DMS 273 treated with DMSO at 0.1 percent for 48 hours (cell line): Measurements from ENCODE around the gene FNBP1.
A peak's percentile ranks its signal among the peaks of the same experiment; 100 is the strongest.
"Not testable (repeated sequence)": the region's sequence is repeated elsewhere in the genome, so short reads cannot be mapped to it uniquely, and the experiment has no call there.

Experiments
- DNase-seq: peaks from one replicate; lab custom pipeline; 2025; lab: John Stamatoyannopoulos, UW

The FNBP1 gene

GRCh38 chr9:129953736-129954135 is 89.3 kb downstream of the FNBP1 start:
- DNase-seq, result no peak

GRCh38 chr9:129952337-129952736 is 90.7 kb downstream of the FNBP1 start:
- DNase-seq, result no peak

DNA sequence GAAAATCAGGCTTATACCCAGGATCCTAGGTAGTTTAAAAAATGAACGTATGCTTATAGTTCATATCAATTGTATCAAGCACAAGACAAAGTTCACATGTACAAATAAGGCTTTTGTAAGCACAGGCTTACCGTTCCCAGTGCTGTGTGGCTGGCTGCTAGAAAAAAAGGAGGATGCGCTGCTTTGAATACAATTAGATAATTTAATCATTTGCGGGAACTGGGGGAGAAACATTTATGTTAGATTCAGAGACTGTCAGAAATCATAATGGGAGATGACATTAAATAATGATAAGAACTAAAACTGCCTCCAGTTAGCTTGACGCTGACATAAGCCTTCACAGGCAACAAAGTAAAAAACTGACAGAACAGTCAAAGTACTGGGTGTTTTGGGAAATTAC is 93.2 kb downstream of the FNBP1 start:
- DNase-seq, result no peak

- DNase-seq, result not testable (repeated sequence)
Measured at GRCh38 chr9:129948626-129949025, 94.4 kb downstream of the FNBP1 start.

- no peak for DNase-seq
Measured at GRCh38 chr9:129946246-129946995, 96.6 kb downstream of the FNBP1 start.

GRCh38 chr9:129945314-129945713 is 97.7 kb downstream of the FNBP1 start:
- no peak for DNase-seq

DNA sequence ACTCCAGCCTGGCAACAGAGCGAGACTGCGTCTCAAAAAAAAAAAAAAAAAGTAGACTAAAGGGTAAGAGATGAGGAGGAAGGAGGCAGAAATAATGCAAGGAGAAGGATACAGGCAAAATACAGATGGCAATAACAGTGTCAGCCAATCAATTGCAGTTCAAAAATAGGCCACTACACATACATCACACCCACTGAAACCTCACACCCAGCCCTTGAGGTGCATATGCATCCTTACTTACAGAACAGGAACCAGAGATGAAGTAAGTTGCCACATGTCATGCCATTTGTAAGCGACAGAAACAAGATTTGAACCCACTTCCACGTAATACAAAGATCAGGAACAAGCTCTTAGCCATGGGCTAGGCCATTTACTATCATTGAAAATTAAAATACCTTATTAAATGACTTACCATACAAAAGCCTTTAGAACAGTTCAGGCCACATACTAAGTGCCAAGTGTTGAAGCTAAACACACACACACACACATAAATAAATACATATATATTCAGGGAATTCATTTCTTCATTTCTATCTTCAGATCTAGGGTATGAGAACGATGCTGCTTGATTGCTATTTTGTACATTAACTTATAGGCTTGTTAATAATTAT is 98.4 kb downstream of the FNBP1 start:
- no peak for DNase-seq

GRCh38 chr9:129939431-129939830 is 103.6 kb downstream of the FNBP1 start:
- peak; percentile 82 for DNase-seq

DNA sequence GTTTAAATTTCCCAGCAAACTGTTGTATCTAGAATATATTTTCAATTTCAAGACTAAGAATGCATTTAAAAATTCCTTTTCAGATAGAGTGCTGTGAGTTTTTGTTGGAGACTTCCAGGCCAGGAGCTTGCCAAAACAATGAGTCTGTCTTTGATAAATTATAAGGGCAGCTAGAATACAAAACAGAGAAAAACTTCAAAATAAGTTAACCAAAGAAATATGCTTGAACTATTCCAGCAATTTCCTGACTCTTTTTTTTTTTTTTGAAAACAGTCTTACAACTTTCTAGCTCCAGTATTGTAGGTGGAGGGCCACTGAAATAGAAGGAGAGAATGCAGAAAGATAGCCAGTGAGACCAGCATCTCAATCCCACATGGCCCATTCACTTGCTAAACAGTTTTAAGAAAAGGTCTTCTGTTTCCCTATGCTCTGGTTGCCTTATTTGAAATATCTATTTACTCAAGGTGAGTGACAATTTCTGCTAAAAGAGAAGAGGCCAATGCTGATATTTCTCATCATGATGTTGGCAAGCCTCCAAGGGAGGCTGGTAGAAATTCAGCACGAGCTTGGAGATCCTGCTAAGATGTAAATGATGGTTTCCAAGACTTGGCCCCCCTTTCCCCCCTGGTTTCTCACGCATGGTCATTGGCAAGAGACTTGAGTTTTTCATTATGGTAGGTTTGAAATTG is 104.6 kb downstream of the FNBP1 start:
- DNase-seq, result no peak

DNA sequence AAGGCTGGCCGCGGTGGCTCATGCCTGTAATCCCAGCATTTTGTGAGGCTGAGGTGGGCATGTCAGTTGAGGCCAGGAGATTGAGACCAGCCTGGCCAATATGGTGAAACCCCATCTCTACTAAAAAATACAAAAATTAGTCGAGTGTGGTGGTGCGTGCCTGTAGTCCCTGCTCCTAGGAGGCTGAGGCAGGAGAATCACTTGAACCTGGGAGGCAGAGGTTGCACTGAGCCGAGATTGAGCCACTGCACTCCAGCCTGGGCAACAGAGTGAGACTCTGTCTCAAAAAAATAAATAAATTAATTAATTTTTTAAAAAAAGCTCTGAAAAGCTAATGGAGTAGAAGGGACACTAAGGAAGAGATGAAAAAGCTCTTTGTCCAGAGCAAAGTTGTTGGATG is 105.1 kb downstream of the FNBP1 start:
- DNase-seq, result not testable (repeated sequence)

GRCh38 chr9:129936222-129936621 is 106.8 kb downstream of the FNBP1 start:
- DNase-seq, result peak; percentile 30

GRCh38 chr9:129934780-129935179 is 108.2 kb downstream of the FNBP1 start:
- DNase-seq, result no peak

GRCh38 chr9:129934041-129934591 is 108.9 kb downstream of the FNBP1 start:
- no peak for DNase-seq

GRCh38 chr9:129933185-129934040 is 109.6 kb downstream of the FNBP1 start:
- DNase-seq, result no peak

DNA sequence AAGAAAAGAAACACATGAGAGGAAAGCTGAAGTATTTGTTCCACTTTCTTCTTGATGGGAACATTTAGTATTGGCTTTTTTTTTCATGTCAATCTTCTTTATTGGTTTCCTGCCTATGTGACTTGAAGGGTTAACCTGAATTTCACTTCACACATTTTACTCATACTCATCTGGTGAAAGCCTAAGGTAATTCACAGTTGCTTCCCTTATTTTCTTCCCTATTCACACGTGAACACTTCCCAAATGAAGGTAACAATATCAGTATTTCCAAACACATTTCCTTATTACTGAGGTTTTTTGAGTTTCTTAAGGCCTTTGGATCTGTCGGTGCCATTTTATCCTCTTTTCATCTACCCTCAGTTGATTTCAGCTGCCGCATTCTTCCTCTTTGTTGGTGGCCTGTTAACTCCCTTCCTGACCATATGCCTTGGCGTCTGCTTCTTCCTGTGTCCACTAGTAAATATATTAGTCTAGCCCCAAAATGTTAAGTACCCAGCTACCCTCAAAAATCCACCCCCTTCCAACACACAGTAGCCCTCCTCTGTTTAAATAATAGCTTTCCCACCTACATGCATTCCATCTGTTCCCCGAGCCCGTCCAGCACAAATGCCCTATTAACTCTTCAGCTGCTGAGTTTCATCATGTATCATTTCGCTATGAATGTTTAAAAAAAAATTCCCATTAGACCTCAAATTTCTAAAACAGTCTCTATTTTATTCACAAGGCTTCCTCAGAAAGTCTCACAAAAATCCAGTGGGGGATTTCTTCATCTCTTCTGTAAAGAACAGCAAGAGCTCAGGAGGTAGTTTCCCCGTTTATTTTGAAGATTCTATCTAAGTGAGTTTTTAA is 110.5 kb downstream of the FNBP1 start:
- DNase-seq, result peak; percentile 71

DNA sequence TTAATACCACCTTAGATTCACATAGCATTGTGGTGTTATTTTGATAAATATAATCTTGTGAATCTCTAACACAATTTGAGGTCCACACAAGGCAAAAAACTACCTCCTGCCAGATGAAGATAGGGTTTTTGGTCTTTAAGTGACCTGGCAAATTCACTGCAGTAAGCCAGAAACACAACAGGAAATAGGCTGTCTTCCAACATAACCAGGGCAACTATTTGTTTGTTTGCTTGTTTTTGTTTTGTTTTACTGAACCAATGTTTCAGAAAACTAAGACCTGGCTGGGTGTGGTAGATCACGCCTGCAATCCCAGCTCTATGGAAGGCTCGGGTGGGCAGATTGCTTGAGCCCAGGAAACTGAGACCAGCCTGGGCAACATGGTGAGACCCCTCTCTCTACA is 112.2 kb downstream of the FNBP1 start:
- DNase-seq, result no peak

DNA sequence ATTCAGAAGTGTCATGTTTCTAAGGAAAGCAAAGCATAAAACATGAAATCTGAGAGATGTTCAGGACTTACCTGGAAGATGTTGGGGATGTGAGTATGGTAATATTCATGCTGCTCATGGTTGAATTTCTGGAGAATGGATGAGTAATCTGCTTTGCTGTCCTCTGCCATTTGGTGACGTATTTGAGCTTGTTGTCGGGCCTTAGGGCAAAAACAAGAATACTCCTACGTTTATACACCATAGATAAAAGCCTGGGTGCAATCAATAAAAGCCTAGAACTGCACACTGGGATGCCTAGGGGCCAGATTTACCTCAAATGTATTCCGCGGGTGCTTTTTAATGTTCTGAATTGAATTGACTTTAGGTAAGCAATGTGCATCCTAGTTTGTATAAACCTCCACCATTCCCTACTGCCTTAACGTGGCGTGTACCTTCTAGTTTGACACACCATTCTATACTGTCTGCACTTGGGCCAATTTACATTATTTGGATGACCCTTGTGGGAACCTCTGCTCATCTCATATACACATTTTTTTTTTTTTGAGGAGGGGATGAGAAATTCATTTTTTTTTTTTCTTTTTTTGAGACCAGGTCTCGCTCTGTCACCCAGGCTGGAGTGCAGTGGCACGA is 113.4 kb downstream of the FNBP1 start:
- DNase-seq, result no peak

GRCh38 chr9:129923589-129923988 is 119.4 kb downstream of the FNBP1 start:
- DNase-seq, result no peak

DNA sequence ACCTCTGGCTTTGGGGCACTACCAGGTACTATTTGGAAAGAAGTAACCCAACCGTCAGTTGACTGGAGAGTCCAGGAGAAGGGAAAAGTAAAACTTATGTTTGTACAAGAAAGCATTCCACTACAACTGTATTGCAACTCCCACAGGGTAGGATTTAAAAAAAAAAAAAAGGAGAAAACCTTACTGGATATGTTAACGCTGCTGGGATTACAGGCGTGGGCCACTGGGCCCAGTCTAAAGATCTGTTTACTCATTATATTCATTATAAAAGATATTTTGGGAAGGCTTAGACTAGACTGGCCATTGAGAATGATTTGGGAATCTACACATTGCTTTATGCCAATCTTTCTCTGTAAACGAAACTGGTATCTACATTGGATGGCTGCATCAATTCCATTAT is 121.1 kb downstream of the FNBP1 start:
- DNase-seq, result no peak

DNA sequence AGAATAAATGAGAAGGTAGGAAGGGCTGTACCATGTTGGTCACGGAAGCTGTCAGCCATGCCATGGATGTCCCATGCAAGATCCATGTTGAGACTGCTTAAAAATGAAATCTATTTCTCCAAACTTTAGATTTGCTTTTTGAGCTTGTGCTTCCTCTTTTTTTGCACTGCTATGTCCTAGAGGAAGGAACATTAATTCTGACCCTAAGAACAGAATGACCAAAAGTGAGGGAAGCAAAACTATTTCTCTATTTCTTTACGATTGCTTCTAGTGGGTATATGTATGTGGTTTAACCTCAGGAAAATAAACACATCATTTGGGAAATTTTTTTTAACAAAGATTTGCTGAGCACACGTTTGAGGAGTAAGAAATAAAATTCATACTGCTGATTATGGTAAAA is 123.1 kb downstream of the FNBP1 start:
- no peak for DNase-seq

DNA sequence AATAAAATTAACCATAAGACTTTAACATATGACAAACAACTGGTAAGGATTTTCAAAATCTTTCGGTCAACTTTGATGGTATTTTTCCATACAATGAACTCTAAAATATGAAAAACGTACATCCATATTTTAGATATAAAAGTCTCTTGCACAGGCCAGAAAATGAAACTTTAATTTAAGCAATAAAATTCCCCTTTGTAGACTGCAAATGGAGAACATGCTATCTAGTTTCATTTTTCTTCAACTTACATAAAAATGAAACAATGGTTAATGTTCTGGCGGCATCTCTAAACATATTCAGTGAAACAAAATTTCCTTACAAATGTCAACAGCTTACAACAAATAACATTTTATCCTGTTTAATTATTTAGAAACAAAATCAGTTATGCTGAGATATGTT is 123.7 kb downstream of the FNBP1 start:
- DNase-seq, result no peak
